AG04450 (cell line): ENCODE results near the gene ADGB. TPM values are rescaled to one million over a fixed set of nuclear protein-coding genes. Genes with fewer than 3 reads are reported as not detected.

Experiments used
- CTCF ChIA-PET: fragments of 300-600, 350-600 bp; formaldehyde crosslinking; extraction: SDS; loops from one replicate; lab custom pipeline; 2022; ENCODE audit warnings: antibody characterized with exemption, inconsistent platforms; lab: Charles Lee
- POLR2A ChIA-PET: fragments of 350-600 bp; formaldehyde crosslinking; extraction: SDS; loops from one replicate; lab custom pipeline; 2021; ENCODE audit warnings: antibody characterized with exemption, inconsistent platforms; lab: Yijun Ruan, JAX
- DNase-seq: peaks from one replicate; pipeline ENCODE4 v3.0.0-alpha.2; 2011; ENCODE audit warnings: low read depth, low spot score
- H3K27ac ChIP-seq: one replicate; pipeline ENCODE4 v1.5.1; 2012; ENCODE audit warnings: low read depth, low read length, control low read depth
- H3K27me3 ChIP-seq: one replicate; pipeline ENCODE4 v1.6.0; 2012; ENCODE audit warnings: low read length; ENCODE audit not compliant: control insufficient read depth, insufficient read depth
- H3K4me3 ChIP-seq: 2 replicates; pipeline ENCODE4 v1.5.1; 2011; ENCODE audit warnings: mild to moderate bottlenecking, low read depth, low read length, control low read depth
- H3K9me3 ChIP-seq: 2 replicates; pipeline ENCODE4 v1.5.1; 2012; ENCODE audit warnings: low read length; ENCODE audit not compliant: control insufficient read depth, insufficient read depth
- polyA plus RNA-seq: library from polyadenylated mRNA; depleted of rRNA; stranded (reverse); fragments of >200 nt; gene quantifications from 2 replicates; pipeline ENCODE4 v1.2.3, GENCODE V29; 2011
- TF ChIP-seq, protein P1 (sequence below): IDR thresholded peaks from 2 replicates; pipeline ENCODE4 v1.5.1; 2011; ENCODE audit warnings: low read depth, low read length, control low read depth, inconsistent platforms

The ADGB gene
- polyA plus RNA-seq, 1 experiment = not detected

DNA sequence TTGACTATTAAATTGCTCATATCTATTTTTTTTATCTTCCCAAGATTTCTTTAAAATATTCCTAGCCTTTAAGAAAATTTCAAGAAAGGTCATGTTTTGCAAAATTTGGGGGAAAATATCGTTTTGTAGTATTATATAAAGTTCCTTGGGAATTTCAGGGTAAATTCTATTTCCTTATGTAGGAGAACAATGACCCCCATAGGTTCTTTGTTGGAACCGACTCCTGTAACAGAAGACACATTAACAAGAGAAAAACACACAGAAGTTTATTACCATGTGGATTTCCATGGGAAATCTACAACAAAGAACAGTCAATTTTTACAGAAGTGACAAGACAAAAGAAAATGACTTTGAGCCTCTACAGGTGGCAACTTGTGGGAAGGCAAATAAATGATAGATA lies 68.1 kb downstream of the ADGB start:
- Histone ChIP-seq H3K9me3 (no peaks in the 10 kb centered on the region), H3K27ac (no peak overlapping the region), H3K4me3 (no peak overlapping the region), H3K27me3 (no peaks in the 10 kb centered on the region)
- no peak for DNase-seq
- POLR2A ChIA-PET = no interaction called here
- TF ChIP-seq, protein P1, sequence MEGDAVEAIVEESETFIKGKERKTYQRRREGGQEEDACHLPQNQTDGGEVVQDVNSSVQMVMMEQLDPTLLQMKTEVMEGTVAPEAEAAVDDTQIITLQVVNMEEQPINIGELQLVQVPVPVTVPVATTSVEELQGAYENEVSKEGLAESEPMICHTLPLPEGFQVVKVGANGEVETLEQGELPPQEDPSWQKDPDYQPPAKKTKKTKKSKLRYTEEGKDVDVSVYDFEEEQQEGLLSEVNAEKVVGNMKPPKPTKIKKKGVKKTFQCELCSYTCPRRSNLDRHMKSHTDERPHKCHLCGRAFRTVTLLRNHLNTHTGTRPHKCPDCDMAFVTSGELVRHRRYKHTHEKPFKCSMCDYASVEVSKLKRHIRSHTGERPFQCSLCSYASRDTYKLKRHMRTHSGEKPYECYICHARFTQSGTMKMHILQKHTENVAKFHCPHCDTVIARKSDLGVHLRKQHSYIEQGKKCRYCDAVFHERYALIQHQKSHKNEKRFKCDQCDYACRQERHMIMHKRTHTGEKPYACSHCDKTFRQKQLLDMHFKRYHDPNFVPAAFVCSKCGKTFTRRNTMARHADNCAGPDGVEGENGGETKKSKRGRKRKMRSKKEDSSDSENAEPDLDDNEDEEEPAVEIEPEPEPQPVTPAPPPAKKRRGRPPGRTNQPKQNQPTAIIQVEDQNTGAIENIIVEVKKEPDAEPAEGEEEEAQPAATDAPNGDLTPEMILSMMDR = no peak
- CTCF ChIA-PET = no interaction called here

DNA sequence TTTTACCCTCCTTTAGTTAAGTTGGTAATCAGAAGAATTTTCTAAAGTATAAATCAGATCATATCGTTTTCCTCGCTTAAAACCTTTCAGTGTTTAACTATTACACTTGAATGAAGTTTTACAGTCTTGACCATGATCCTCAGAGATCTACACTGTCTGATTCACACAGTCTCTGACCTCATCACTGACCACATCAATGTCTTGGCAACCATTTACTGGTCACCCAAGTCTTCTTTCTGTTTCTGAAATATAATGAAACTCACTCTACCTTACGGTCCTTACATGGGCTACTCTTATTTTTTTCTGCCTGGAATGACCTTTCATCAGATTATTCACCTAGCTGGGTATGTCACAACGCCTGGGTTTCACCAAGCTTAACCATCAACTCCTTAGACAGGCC lies 71.4 kb downstream of the ADGB start:
- POLR2A ChIA-PET = no interaction called here

DNA sequence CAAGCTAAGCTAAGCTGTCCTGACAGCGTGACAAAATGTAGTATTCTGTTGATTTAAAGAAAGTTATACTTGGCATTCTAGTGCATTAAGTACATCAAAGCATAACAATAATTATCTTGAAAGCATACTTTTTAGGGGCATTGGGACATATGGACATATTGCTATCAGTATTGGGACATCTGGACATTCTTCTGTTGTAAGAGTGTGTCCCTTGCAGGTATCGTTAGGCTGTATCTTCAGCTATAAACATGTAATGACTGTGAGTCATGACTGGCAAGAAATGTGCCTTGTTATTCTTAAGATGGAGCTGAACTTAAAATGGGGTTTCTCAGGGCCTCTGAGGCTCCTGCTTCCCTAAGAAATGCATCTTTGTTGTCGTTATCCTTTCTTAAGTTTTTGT lies 74.3 kb downstream of the ADGB start:
- ChIA-PET POLR2A (no interaction called here), CTCF (interaction anchor here (0.6 kb wide), 1 partner anchor 87 kb away, joined by 4 read pairs; no protein-coding TSS in a partner anchor)
- TF ChIP-seq, protein P1 = no peak
- no peaks in the 10 kb centered on the region for H3K9me3 ChIP-seq
- H3K4me3 ChIP-seq = no peak overlapping the region
- no peak for DNase-seq
- no peak overlapping the region for H3K27ac ChIP-seq
- no peaks in the 10 kb centered on the region for H3K27me3 ChIP-seq

More for the DNA sequence above, 71.4 kb downstream of the ADGB start:
- no peak for DNase-seq
- Histone ChIP-seq H3K27ac (no peak overlapping the region), H3K27me3 (no peaks in the 10 kb centered on the region), H3K4me3 (no peak overlapping the region), H3K9me3 (no peaks in the 10 kb centered on the region)
- CTCF ChIA-PET = no interaction called here
- TF ChIP-seq, protein P1 = no peak

DNA sequence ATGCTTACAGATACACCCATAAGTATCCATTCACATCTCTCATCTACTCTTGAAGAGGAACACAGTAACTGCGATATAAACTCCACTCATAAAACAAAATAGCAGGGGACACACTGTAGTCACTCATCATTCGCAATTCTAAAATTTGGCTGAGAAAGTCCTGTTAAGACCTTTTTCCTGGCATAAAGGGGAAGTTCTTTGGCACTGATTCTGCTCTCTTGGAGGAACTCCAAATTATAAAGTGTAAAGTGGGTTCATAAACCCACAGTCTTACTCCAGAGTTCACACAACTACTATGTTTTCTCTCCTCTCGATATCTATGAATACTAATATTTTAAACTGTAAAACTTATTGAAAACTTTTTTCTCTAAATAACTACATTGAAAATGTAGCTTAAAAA lies 80.6 kb downstream of the ADGB start:
- DNase-seq = no peak
- POLR2A ChIA-PET = no interaction called here
- Histone ChIP-seq H3K9me3 (no peaks in the 10 kb centered on the region), H3K27me3 (no peaks in the 10 kb centered on the region), H3K27ac (no peak overlapping the region), H3K4me3 (no peak overlapping the region)
- CTCF ChIA-PET = no interaction called here
- TF ChIP-seq, protein P1 = no peak

DNA sequence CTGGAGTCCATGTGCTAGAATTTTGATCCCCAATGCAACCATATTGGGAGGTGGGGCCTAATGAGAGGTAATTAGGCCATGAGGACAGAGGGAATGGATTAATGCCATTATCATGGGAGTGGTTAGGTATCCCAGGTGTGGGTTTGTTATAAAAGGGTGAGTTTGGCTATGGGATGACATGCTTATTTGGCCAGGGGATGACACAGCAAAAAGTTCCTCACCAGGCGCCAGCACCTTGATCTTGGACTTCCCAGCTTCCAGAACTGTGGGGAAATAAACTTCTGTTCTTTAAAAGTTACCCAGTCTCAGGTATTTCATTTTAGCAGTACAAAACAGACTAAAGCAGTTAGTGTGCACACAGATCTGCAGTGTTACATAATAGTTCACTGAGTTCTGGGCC lies 84.1 kb downstream of the ADGB start:
- no peak for DNase-seq
- H3K27ac ChIP-seq = no peak overlapping the region
- ChIA-PET POLR2A (no interaction called here), CTCF (no interaction called here)
- no peaks in the 10 kb centered on the region for H3K27me3 ChIP-seq
- TF ChIP-seq, protein P1 = no peak
- H3K9me3 ChIP-seq = no peaks in the 10 kb centered on the region
- no peak overlapping the region for H3K4me3 ChIP-seq
